C4-2B (cell line): ENCODE data around the gene AKAP12.

Source experiments
- ZFX ChIP-seq: fragments of 450-650 bp; IDR thresholded peaks from 2 replicates; pipeline ENCODE4 v1.6.1; 2017
- TF ChIP-seq, protein P1 (sequence below): fragments of 450-650 bp; conservative IDR thresholded peaks from 2 replicates; pipeline ENCODE4 v1.5.1; 2017; ENCODE audit warnings: mild to moderate bottlenecking

DNA sequence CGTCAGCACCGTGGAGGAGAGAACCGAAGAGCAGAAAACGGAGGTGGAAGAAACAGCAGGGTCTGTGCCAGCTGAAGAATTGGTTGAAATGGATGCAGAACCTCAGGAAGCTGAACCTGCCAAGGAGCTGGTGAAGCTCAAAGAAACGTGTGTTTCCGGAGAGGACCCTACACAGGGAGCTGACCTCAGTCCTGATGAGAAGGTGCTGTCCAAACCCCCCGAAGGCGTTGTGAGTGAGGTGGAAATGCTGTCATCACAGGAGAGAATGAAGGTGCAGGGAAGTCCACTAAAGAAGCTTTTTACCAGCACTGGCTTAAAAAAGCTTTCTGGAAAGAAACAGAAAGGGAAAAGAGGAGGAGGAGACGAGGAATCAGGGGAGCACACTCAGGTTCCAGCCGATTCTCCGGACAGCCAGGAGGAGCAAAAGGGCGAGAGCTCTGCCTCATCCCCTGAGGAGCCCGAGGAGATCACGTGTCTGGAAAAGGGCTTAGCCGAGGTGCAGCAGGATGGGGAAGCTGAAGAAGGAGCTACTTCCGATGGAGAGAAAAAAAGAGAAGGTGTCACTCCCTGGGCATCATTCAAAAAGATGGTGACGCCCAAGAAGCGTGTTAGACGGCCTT lies 110.0 kb downstream of the AKAP12 start:
- TF ChIP-seq, protein P1, sequence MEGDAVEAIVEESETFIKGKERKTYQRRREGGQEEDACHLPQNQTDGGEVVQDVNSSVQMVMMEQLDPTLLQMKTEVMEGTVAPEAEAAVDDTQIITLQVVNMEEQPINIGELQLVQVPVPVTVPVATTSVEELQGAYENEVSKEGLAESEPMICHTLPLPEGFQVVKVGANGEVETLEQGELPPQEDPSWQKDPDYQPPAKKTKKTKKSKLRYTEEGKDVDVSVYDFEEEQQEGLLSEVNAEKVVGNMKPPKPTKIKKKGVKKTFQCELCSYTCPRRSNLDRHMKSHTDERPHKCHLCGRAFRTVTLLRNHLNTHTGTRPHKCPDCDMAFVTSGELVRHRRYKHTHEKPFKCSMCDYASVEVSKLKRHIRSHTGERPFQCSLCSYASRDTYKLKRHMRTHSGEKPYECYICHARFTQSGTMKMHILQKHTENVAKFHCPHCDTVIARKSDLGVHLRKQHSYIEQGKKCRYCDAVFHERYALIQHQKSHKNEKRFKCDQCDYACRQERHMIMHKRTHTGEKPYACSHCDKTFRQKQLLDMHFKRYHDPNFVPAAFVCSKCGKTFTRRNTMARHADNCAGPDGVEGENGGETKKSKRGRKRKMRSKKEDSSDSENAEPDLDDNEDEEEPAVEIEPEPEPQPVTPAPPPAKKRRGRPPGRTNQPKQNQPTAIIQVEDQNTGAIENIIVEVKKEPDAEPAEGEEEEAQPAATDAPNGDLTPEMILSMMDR = no peak
- no peak for TF ChIP-seq ZFX
